GM12875 (cell line): Measurements from ENCODE around the gene RPTN.
A peak's percentile ranks its signal among the peaks of the same experiment; 100 is the strongest.

Experiments used
- H3K4me3 ChIP-seq: one replicate; pipeline ENCODE4 v1.5.1; 2011; ENCODE audit warnings: low read depth, low read length, control low read depth
- CTCF ChIP-seq: IDR thresholded peaks from 2 replicates; pipeline ENCODE4 v1.5.1; 2011; ENCODE audit warnings: low read depth, mild to moderate bottlenecking, control low read depth, inconsistent platforms, low read length, moderate library complexity, borderline replicate concordance; ENCODE audit not compliant: insufficient read depth

RPTN gene

GRCh38 chr1:152188673-152189591 lies 29.9 kb upstream of the RPTN start:
- peak; percentile 82 for TF ChIP-seq CTCF
- H3K4me3 ChIP-seq, result peak overlapping the region; percentile 46

- H3K4me3 ChIP-seq, result no peak overlapping the region
- TF ChIP-seq CTCF, result no peak
These were observed 27.7 kb upstream of the RPTN start for GRCh38 chr1:152186556-152187285.

- peak; percentile 72 for TF ChIP-seq CTCF
- no peak overlapping the region for H3K4me3 ChIP-seq
These were observed 26.7 kb upstream of the RPTN start for GRCh38 chr1:152185544-152186391.

GRCh38 chr1:152182944-152183361 lies 23.9 kb upstream of the RPTN start:
- no peak for TF ChIP-seq CTCF
- no peak overlapping the region for H3K4me3 ChIP-seq

GRCh38 chr1:152182431-152182830 lies 23.4 kb upstream of the RPTN start:
- TF ChIP-seq CTCF, result peak; percentile 48; the same call in 1 of the 2 replicates
- H3K4me3 ChIP-seq, result no peak overlapping the region

- no peak overlapping the region for H3K4me3 ChIP-seq
- TF ChIP-seq CTCF, result no peak
These were observed 20.5 kb upstream of the RPTN start for GRCh38 chr1:152179566-152179965.
